ENCODE results near the gene PADI1.
A peak's percentile ranks its signal among the peaks of the same experiment; 100 is the strongest.

The PADI1 gene

DNA sequence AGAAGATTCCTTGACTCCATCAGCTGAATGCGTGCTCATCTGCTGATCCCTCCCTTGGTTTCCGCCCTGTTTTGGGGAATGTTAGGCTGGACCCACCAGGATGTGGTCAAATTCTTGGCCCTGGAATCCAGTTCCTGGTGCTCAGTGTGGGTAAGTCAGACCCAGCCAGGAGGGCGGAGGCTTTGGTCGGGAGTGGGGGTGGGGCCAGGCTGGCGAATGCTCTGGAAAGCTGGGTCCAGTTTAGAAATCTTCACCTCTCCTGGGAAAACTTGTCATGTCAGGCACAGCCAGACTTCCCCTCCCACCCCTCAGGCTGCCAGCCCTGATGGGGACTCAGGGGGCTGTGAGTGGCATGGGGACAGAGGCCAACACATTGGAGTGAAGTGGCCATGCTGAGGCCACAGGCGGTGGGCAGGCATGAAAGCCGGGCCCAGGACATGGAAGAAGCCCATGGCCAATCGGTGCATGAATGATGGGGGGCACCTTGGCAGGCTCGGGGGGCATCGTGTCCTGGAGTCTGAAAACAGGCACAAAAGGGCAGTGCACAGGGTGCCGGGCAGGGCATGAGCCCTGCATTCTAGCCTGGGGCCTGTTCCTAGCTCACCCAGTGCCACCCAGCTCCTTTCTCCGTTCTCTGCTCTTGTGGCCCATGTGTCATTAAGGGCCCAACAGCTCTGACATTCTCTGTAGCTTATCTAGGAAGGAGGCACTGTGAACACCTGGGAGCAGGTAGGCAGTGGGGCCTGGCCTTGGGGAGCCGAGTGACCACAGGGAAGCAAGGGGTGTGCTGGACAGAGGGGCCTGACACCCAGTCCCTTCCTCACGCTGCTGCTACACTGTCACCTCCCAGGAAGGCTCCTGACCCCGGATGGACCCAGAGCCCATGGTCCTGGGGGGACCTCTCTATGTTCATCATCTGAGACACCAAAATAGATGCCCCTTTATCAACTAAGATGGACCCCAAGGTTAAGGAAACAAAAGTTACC is 14.6 kb upstream of the PADI1 start:
- Histone ChIP-seq H3K4me3 (replicated peaks; ENCODE audit: insufficient read depth, low read length) (no peak overlapping the region), H3K27me3 (ENCODE audit: insufficient read depth, poor library complexity, severe bottlenecking) (no peaks in the 10 kb centered on the region), H3K27ac (replicated peaks) (no peak overlapping the region)
- TF ChIP-seq POLR2AphosphoS5 (IDR thresholded peaks at IDR 0.05; ENCODE audit: low read depth) (no peak), GABPA (IDR thresholded peaks at IDR 0.05; ENCODE audit: low read depth) (no peak), SPI1 (IDR thresholded peaks at IDR 0.05; ENCODE audit: borderline replicate concordance, low read depth) (no peak)
- TF ChIP-seq, protein P1, sequence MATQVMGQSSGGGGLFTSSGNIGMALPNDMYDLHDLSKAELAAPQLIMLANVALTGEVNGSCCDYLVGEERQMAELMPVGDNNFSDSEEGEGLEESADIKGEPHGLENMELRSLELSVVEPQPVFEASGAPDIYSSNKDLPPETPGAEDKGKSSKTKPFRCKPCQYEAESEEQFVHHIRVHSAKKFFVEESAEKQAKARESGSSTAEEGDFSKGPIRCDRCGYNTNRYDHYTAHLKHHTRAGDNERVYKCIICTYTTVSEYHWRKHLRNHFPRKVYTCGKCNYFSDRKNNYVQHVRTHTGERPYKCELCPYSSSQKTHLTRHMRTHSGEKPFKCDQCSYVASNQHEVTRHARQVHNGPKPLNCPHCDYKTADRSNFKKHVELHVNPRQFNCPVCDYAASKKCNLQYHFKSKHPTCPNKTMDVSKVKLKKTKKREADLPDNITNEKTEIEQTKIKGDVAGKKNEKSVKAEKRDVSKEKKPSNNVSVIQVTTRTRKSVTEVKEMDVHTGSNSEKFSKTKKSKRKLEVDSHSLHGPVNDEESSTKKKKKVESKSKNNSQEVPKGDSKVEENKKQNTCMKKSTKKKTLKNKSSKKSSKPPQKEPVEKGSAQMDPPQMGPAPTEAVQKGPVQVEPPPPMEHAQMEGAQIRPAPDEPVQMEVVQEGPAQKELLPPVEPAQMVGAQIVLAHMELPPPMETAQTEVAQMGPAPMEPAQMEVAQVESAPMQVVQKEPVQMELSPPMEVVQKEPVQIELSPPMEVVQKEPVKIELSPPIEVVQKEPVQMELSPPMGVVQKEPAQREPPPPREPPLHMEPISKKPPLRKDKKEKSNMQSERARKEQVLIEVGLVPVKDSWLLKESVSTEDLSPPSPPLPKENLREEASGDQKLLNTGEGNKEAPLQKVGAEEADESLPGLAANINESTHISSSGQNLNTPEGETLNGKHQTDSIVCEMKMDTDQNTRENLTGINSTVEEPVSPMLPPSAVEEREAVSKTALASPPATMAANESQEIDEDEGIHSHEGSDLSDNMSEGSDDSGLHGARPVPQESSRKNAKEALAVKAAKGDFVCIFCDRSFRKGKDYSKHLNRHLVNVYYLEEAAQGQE (IDR thresholded peaks at IDR 0.05; ENCODE audit: insufficient replicate concordance, low read depth) = no peak
- TF ChIP-seq, protein P2, sequence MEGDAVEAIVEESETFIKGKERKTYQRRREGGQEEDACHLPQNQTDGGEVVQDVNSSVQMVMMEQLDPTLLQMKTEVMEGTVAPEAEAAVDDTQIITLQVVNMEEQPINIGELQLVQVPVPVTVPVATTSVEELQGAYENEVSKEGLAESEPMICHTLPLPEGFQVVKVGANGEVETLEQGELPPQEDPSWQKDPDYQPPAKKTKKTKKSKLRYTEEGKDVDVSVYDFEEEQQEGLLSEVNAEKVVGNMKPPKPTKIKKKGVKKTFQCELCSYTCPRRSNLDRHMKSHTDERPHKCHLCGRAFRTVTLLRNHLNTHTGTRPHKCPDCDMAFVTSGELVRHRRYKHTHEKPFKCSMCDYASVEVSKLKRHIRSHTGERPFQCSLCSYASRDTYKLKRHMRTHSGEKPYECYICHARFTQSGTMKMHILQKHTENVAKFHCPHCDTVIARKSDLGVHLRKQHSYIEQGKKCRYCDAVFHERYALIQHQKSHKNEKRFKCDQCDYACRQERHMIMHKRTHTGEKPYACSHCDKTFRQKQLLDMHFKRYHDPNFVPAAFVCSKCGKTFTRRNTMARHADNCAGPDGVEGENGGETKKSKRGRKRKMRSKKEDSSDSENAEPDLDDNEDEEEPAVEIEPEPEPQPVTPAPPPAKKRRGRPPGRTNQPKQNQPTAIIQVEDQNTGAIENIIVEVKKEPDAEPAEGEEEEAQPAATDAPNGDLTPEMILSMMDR (IDR thresholded peaks at IDR 0.05; ENCODE audit: insufficient read depth, low read length) = no peak
- no peak for DNase-seq (ENCODE audit: low read depth in 1 of 2, low spot score in 1 of 2)

DNA sequence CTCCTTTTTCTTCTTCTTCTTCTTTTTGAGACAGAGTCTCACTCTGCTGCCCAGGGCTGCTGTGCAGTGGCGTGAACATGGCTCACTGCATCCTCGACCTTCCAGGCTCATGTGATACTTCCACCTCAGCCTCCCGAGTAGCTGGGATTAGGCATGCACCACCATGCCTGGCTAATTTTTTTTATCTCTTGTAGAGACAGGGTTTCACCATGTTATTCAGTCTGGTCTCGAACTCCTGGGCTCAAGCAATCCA is 13.0 kb upstream of the PADI1 start:
- no peak for TF ChIP-seq POLR2AphosphoS5 (IDR thresholded peaks at IDR 0.05; ENCODE audit: low read depth)
- TF ChIP-seq, protein P2 (IDR thresholded peaks at IDR 0.05; ENCODE audit: insufficient read depth, low read length) = no peak
- TF ChIP-seq, protein P1 (IDR thresholded peaks at IDR 0.05; ENCODE audit: insufficient replicate concordance, low read depth) = no peak
- H3K27ac ChIP-seq (replicated peaks) = peak overlapping the region; percentile 63
- peak; percentile 36 to 37 for DNase-seq (ENCODE audit: low read depth in 1 of 2, low spot score in 1 of 2)
- H3K27me3 ChIP-seq (ENCODE audit: insufficient read depth, poor library complexity, severe bottlenecking) = no peaks in the 10 kb centered on the region
- H3K4me3 ChIP-seq (replicated peaks; ENCODE audit: insufficient read depth, low read length) = no peak overlapping the region

DNA sequence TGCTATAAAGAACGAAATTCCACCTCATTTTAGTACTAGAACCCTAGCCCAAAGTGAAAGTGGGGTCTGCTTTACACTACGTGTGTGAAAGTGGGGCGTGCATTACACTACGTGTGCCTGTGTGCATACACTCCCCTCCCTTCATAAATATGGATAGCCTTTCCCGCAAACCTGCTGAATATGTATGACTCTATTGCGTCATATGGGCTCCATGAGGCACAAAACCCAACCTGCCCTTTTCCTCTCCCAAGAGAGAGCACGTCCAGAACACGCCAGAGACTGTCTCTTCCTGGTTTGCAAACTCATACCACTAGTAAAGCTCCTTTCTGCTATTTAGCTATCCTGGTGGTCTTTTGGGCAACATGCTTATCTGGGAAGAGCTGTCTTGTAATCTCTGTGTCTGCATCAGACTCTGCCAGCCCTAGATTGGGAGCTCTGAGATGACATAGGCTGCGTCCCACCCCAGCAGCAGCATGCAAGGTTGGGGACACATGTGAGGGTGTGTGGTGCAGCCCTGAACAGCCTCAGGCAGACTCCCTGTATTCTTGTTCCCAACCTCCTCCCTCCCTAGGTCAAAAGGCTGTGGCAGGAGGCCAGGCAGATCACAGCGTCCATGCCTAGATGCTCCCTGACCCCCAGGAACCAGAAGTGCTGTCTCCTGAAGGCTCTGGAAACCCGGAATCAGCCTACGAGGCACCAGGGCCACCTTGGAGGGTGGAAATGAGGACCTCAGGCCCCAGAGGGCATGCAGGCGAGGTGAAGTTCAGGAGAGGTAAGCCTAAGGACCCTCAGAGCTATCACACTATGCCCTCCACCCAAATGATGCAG is 12.3 kb upstream of the PADI1 start:
- peak overlapping the region; percentile 63 for H3K27ac ChIP-seq (replicated peaks)
- no peaks in the 10 kb centered on the region for H3K27me3 ChIP-seq (ENCODE audit: insufficient read depth, poor library complexity, severe bottlenecking)
- DNase-seq (ENCODE audit: low read depth in 1 of 2, low spot score in 1 of 2) = peak in 1 of 2 experiments; percentile 28
- TF ChIP-seq POLR2AphosphoS5 (IDR thresholded peaks at IDR 0.05; ENCODE audit: low read depth) (no peak), SPI1 (IDR thresholded peaks at IDR 0.05; ENCODE audit: borderline replicate concordance, low read depth) (no peak), GABPA (IDR thresholded peaks at IDR 0.05; ENCODE audit: low read depth) (no peak)
- TF ChIP-seq, protein P1 (IDR thresholded peaks at IDR 0.05; ENCODE audit: insufficient replicate concordance, low read depth) = no peak
- TF ChIP-seq, protein P2 (IDR thresholded peaks at IDR 0.05; ENCODE audit: insufficient read depth, low read length) = no peak
- H3K4me3 ChIP-seq (replicated peaks; ENCODE audit: insufficient read depth, low read length) = no peak overlapping the region

Measured in HL-60 (cell line).